GM21619 (cell line): ENCODE measurements around the gene COL4A5.

Source experiments
- ATAC-seq: cut with Tn5 transposase; IDR thresholded peaks from one replicate; pipeline ENCODE4 v1.9.1; 2021; ENCODE audit not compliant: unreplicated experiment

The COL4A5 gene

DNA sequence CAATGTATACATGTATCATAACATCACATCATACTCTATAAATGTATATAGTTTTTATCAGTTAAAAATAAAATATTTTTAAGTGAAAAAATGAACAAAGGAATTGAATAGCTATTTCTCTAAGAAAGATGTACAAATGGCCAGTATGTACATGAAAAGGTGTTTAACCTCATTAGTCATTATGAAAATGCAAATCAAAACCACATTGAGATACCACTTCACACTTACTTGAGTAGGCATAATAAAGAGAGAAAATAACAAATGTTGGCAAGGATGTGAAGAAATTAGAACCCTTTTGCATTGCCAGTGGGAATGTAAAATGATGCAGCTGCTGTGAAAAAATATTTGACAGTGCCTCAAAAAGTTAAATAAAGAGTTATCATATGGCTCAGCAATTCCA, 201.2 kb downstream of the COL4A5 start:
- no peak for ATAC-seq

- no peak for ATAC-seq
Observed at GRCh38 chrX:108641589-108642272, 202.1 kb downstream of the COL4A5 start.

- no peak for ATAC-seq
Observed at GRCh38 chrX:108642273-108642628, 202.6 kb downstream of the COL4A5 start.

GRCh38 chrX:108664701-108665100, 225.1 kb downstream of the COL4A5 start:
- ATAC-seq, result no peak

- ATAC-seq, result no peak
Observed at GRCh38 chrX:108666101-108666500, 226.5 kb downstream of the COL4A5 start.

- no peak for ATAC-seq
Observed at GRCh38 chrX:108671526-108671925, 231.9 kb downstream of the COL4A5 start.

DNA sequence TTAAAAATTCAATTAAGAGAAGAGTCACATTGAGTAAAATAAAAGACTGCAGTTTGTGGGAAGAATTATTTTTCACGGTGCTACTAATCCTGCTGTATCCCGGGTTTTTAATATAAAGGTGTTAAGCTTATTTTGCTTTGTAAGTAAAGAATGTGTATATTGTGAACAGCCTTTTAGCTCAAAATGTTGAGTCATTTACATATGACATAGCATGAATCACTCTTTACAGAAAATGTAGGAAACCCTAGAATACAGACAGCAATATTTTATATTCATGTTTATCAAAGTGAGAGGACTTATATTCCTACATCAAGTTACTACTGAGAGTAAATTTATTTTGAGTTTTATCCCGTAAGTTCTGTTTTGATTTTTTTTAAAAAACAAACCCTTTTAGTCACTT, 257.1 kb downstream of the COL4A5 start:
- no peak for ATAC-seq

DNA sequence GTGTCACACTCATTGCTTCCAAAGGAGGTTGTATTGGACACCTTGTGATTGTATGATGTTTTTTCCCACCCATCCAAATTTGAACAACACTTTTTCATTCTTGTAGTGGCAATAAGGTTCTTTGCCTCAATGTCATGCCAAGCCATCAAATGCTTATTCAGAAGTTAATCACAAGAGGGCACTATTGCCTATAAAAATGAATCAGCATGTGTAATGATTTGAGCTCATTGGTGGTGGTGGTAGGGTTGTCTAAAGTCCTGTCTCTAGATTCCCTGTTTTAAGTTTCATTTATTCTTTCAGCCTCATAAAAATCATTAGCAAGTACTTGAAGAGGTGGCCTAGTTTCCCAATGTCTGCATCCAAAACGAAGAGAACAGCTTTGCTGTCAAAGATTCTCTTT, 259.7 kb downstream of the COL4A5 start:
- no peak for ATAC-seq

GRCh38 chrX:108701633-108702032, 262.0 kb downstream of the COL4A5 start:
- ATAC-seq, result no peak

DNA sequence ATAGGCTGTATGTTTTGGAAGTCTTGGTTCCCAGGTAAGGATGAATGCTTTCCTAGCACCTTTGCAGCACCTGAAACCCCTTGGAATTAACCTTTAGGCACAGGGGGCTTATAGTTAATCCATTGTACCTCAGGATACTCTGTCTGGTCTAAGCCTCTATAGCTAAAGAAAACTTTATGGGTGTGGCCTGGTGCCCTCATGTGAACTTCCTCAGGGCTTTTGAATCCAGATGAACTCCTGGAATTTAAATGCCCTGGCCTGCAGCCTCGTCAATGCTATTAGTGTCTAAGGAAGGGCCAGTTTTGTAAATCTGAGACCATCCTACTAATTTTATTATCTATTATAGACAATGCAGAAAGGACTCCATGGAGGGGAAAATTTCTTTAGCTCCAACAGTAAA, 262.9 kb downstream of the COL4A5 start:
- no peak for ATAC-seq

DNA sequence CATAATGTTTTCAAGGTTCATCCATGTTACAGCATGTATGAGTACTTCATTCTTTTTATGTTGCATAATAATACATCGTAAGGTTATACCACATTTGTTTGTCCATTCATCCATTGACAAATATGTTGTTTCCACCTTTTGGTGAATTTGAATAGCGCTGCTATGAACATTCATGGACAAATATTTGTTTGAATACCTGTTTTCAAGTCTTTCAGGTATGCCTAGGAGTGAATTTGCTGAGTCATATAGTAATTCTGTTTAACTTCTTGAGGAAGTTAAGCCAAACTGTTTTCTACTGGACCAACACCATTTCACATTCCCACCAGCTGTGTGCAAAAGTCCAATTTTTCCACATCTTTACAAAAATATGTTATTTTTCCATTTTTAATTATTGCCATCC, 265.2 kb downstream of the COL4A5 start:
- no peak for ATAC-seq

DNA sequence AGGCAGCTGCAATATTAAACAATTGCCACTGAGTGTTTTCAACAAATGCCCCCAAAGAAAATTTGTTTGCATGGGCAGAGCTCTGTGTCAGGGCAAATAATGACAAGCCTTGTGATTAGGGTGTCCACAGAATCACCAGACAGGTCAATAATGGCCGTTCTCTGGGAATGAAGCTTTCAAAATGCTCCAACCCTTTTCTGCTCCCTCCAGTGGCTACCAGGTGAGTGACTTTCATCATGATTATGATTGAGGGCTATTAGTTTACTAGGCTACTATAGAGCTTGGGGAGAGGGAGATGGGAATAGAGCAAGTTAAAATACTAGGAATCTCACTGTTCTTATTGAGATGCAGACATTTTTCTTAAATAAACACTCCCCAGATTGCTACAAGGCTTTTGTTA, 273.2 kb downstream of the COL4A5 start:
- no peak for ATAC-seq

DNA sequence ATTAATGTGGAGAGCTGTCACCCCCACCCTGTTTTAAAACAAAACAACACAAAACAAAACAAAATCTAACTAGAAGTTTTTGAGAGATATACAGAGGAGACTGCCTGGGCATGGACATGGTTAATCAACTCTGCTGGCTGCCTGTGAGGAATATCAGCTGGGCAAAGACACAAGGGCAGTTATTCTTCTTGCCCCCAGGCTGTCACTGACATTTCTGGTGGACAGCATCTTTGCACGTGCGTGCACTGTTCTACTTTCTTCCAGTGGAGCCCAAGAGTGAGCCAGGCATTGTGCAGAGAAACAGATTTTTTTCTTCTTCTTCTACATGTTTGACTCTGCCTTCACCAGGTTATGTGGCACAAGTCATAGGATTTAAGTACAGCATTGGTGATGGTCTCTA, 282.9 kb downstream of the COL4A5 start:
- ATAC-seq, result no peak

DNA sequence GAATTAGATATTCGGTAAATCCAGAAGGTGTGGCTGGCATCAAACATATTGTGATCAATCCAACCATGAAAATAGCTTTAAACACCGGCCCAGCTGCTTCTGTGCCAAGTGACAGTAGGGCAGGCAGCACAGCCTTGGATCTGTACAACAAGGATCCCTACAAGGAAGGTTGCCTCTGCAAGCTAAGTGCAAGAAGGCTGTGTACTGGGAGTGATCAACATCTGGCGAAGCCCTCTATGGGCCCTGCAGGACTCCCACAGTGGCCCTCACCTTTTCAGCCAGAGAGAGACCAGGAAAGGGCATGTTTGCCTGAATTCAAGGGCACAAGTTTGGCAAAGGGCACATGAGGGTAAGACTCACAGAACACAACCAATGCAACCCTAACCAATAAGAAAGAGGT, 287.1 kb downstream of the COL4A5 start:
- no peak for ATAC-seq

DNA sequence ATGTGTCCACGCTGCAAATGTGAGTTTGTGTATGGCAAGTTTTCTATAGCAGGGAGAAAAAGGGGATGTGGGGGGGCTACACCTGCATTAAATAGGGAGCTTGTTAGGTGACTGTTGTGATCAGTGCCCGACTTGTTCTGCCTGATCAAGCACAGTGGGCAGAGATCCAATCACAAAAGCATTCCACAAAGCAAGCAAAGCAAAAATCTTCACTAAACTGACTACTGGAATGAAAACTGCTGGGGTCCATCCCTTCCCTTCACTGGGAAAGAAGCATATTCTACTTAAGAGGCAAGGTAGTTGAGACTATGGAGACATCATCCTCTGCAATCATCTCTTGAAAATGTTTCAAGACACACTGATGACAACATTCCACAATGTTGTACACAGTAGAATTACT, 291.5 kb downstream of the COL4A5 start:
- no peak for ATAC-seq

GRCh38 chrX:108732630-108733321, 293.1 kb downstream of the COL4A5 start:
- ATAC-seq, result no peak

GRCh38 chrX:108734426-108734825, 294.8 kb downstream of the COL4A5 start:
- ATAC-seq, result no peak

- no peak for ATAC-seq
Observed at GRCh38 chrX:108735091-108735678, 295.5 kb downstream of the COL4A5 start.

- ATAC-seq, result no peak
Observed at GRCh38 chrX:108735679-108736508, 296.3 kb downstream of the COL4A5 start.

DNA sequence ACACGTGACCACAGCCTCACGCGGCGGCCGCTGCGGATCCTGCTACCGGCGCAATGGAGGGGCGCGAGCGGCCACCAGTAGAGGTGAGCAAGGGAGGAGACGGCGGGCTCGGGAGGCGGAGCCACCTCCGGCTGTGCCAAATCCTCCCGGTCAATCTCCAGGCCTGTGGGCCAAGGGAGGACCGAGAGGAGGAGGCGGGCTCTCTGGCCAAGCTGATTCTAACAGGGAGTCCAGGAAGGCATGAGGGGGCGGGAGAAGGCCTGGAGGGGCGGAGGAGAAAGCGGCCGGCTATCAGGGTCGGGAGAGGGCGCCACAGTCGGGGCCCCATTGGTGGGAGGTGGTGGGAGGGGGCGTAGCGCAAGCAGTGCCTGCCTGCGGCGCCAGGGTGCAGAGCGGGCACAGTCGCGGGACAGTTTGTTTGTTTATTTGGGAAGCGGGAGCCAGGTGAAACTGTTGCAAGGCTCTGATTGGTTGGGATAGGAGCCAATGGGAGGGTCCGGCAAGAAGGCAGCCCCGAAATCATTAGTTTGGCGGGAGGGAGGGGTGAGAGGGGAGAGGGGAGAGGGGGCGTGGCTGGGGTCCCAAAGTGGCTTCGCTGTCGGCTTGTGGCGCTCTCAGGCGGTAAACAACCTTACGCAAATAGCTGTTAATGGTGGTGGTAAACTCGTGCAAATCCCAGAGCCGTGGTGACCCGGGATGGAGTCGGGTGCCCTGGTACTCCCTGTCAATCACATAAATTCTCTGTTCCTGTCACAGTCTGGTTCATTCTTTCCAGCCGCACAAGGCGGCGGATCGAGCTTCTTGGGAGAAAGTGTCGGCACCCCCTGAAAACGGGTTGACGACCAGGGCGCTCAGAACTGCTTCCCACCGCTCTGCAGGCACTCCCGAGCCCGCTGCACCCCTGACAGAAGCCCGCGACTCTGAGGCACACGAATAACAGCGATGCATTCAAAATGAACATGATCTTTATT, 297.2 kb downstream of the COL4A5 start, which contains the start of gene IRS4:
Gene IRS4, minus strand, starts transcription at position 55 of the 971 bp plus-strand sequence.
- ATAC-seq, result no peak
